HEK293 (cell line): ENCODE measurements around the gene WDR19.

Source experiments
- CTCF ChIA-PET: fragments of 350-600 bp; formaldehyde crosslinking; extraction: SDS; loops from one replicate; lab custom pipeline; 2021; ENCODE audit warnings: antibody characterized with exemption; lab: Yijun Ruan, JAX
- POLR2A ChIA-PET: fragments of 300-600 bp; formaldehyde crosslinking; extraction: SDS; loops from one replicate; lab custom pipeline; 2020; ENCODE audit warnings: antibody characterized with exemption, inconsistent platforms; lab: Yijun Ruan, JAX
- H3K27ac ChIP-seq: fragments of 200-500 bp; sonication (Bioruptor generic); 2 replicates; pipeline ENCODE4 v1.5.1; 2014; ENCODE audit warnings: low read depth, low read length, control low read depth, inconsistent platforms; ENCODE audit errors: extremely low read depth
- H3K36me3 ChIP-seq, 2 experiments: fragments of 200-500 bp in 1 of 2; sonication (Bioruptor generic) in 1 of 2; 1 replicate in 1 of 2; 2 replicates in 1 of 2; pipeline ENCODE4 v1.5.1; 2014 to 2017; ENCODE audit warnings: inconsistent platforms in 2 of 2, low read length in 2 of 2; ENCODE audit not compliant: control insufficient read depth in 2 of 2, insufficient read depth in 1 of 2
- H3K4me1 ChIP-seq: fragments of 200-500 bp; sonication (Bioruptor generic); 2 replicates; pipeline ENCODE4 v1.5.1; 2014; ENCODE audit warnings: mild to moderate bottlenecking, low read length, inconsistent platforms; ENCODE audit not compliant: control insufficient read depth, insufficient read depth
- H3K4me3 ChIP-seq: 2 replicates; pipeline ENCODE4 v1.5.1; 2011; ENCODE audit warnings: low read depth, mild to moderate bottlenecking, control low read depth, low read length, moderate library complexity
- H3K9me3 ChIP-seq: fragments of 200-500 bp; sonication (Bioruptor generic); 2 replicates; pipeline ENCODE4 v1.5.1; 2014; ENCODE audit warnings: low read depth, low read length, inconsistent platforms; ENCODE audit not compliant: control insufficient read depth, insufficient read depth
- CTCF ChIP-seq: fragments of 450-650 bp; formaldehyde crosslinking; IDR thresholded peaks from 2 replicates; pipeline ENCODE4 v1.5.1; 2016; ENCODE audit warnings: missing biosample characterization, missing genetic modification characterization
- HOXC10 ChIP-seq: sonication (generic); formaldehyde crosslinking; IDR thresholded peaks from 2 replicates; pipeline ENCODE4 v1.8.1; 2023; ENCODE audit warnings: mild to moderate bottlenecking, missing genetic modification reagents
- ZBTB8A ChIP-seq: fragments of 450-650 bp; formaldehyde crosslinking; IDR thresholded peaks from 2 replicates; pipeline ENCODE4 v1.5.1; 2016; ENCODE audit warnings: missing biosample characterization, missing genetic modification characterization
- ZNF2 ChIP-seq: fragments of 450-650 bp; formaldehyde crosslinking; IDR thresholded peaks from 2 replicates; pipeline ENCODE4 v1.5.1; 2016; ENCODE audit warnings: missing biosample characterization, missing genetic modification characterization
- ZNF26 ChIP-seq: fragments of 450-650 bp; formaldehyde crosslinking; IDR thresholded peaks from 2 replicates; pipeline ENCODE4 v1.5.1; 2016; ENCODE audit warnings: missing biosample characterization, missing genetic modification characterization
- ZNF350 ChIP-seq: fragments of 450-650 bp; formaldehyde crosslinking; IDR thresholded peaks from 2 replicates; pipeline ENCODE4 v1.5.0; 2017; ENCODE audit warnings: missing biosample characterization, mild to moderate bottlenecking, missing genetic modification characterization
- ZNF48 ChIP-seq: fragments of 450-650 bp; formaldehyde crosslinking; IDR thresholded peaks from 2 replicates; pipeline ENCODE4 v1.5.1; 2016; ENCODE audit warnings: missing biosample characterization, missing genetic modification characterization
- ZNF548 ChIP-seq: fragments of 450-650 bp; formaldehyde crosslinking; IDR thresholded peaks from 2 replicates; pipeline ENCODE4 v1.5.1; 2016; ENCODE audit warnings: missing biosample characterization, missing genetic modification characterization
- ZNF571 ChIP-seq: fragments of 450-650 bp; formaldehyde crosslinking; IDR thresholded peaks from 2 replicates; pipeline ENCODE4 v1.5.0; 2017; ENCODE audit warnings: missing biosample characterization, missing genetic modification characterization
- ZNF610 ChIP-seq: fragments of 450-650 bp; formaldehyde crosslinking; IDR thresholded peaks from 2 replicates; pipeline ENCODE4 v1.5.1; 2016; ENCODE audit warnings: missing biosample characterization, missing genetic modification characterization, borderline replicate concordance
- ZNF654 ChIP-seq: fragments of 450-650 bp; formaldehyde crosslinking; IDR thresholded peaks from 2 replicates; pipeline ENCODE4 v1.5.1; 2016; ENCODE audit warnings: low read depth, missing biosample characterization, missing genetic modification characterization
- ZNF701 ChIP-seq: fragments of 450-650 bp; formaldehyde crosslinking; IDR thresholded peaks from 2 replicates; pipeline ENCODE4 v1.5.1; 2016; ENCODE audit warnings: missing biosample characterization, missing genetic modification characterization
- ZNF777 ChIP-seq: fragments of 450-650 bp; formaldehyde crosslinking; IDR thresholded peaks from 2 replicates; pipeline ENCODE4 v1.5.1; 2017; ENCODE audit warnings: missing biosample characterization, missing genetic modification characterization, borderline replicate concordance

Gene WDR19

GRCh38 chr4:39330353-39330752 lies 148.0 kb downstream of the WDR19 start:
- peaks cover 0 to 24% of the 10 kb centered on the region in 2 experiments; a peak in 1 of 3 replicates for H3K36me3 ChIP-seq
- TF ChIP-seq ZNF610 (tag by site-specific recombination) (no peak), CTCF (tag by site-specific recombination) (no peak), ZNF548 (tag by site-specific recombination) (no peak), ZNF26 (tag by site-specific recombination) (no peak), ZNF2 (tag by site-specific recombination) (no peak)
- no peaks in the 10 kb centered on the region for H3K4me1 ChIP-seq
- H3K4me3 ChIP-seq = no peak overlapping the region
- H3K27ac ChIP-seq = no peak overlapping the region
- no peaks in the 10 kb centered on the region for H3K9me3 ChIP-seq
- CTCF ChIA-PET = interaction anchor here (0.6 kb wide), 1 partner anchor 91 kb away, joined by 3 read pairs; no protein-coding TSS in a partner anchor
- POLR2A ChIA-PET = no interaction called here

GRCh38 chr4:39331191-39331590 lies 148.9 kb downstream of the WDR19 start:
- ChIA-PET POLR2A (no interaction called here), CTCF (interaction anchor here (0.6 kb wide), 1 partner anchor 90 kb away, joined by 3 read pairs; no protein-coding TSS in a partner anchor)
- no peaks in the 10 kb centered on the region for H3K4me1 ChIP-seq
- H3K9me3 ChIP-seq = no peaks in the 10 kb centered on the region
- H3K27ac ChIP-seq = no peak overlapping the region
- TF ChIP-seq ZNF654 (tag by site-specific recombination) (no peak), ZNF777 (tag by site-specific recombination) (no peak), HOXC10 (no peak), ZNF701 (tag by site-specific recombination) (no peak), ZNF350 (tag by site-specific recombination) (no peak), ZNF571 (tag by site-specific recombination) (no peak), ZNF48 (tag by site-specific recombination) (no peak), ZBTB8A (tag by site-specific recombination) (no peak)
- peaks cover 0 to 18% of the 10 kb centered on the region in 2 experiments; a peak in 1 of 3 replicates for H3K36me3 ChIP-seq
- no peak overlapping the region for H3K4me3 ChIP-seq
